Mesenchymal stem cell (in vitro differentiated cells and primary cell): ENCODE results near the gene PAEP.

Experiments used
- DNase-seq: peaks from one replicate; pipeline ENCODE4 v3.0.0-alpha.2; 2013
- H2AFZ ChIP-seq: one replicate; pipeline ENCODE4 v1.6.1; 2013; ENCODE audit warnings: low read depth, mild to moderate bottlenecking, control low read depth, inconsistent platforms, low read length, moderate library complexity
- H2AK5ac ChIP-seq: 2 replicates; pipeline ENCODE4 v1.6.1; 2013; ENCODE audit warnings: low read length, moderate library complexity, mild to moderate bottlenecking, inconsistent platforms; ENCODE audit not compliant: severe bottlenecking
- H2BK120ac ChIP-seq: one replicate; pipeline ENCODE4 v1.6.1; 2013; ENCODE audit warnings: low read depth, mild to moderate bottlenecking, inconsistent platforms, low read length, moderate library complexity
- H2BK12ac ChIP-seq, 2 experiments: one replicate each; pipeline ENCODE4 v1.6.1; 2013; ENCODE audit warnings: inconsistent platforms in 2 of 2, low read length in 2 of 2, mild to moderate bottlenecking in 2 of 2, moderate library complexity in 2 of 2, control low read depth in 1 of 2
- H2BK15ac ChIP-seq: one replicate; pipeline ENCODE4 v1.6.1; 2013; ENCODE audit warnings: mild to moderate bottlenecking, low read depth, inconsistent platforms; ENCODE audit not compliant: poor library complexity, severe bottlenecking
- H2BK5ac ChIP-seq: 2 replicates; pipeline ENCODE4 v1.6.1; 2013; ENCODE audit warnings: low read depth, mild to moderate bottlenecking, low read length, control low read depth, inconsistent platforms; ENCODE audit not compliant: poor library complexity, severe bottlenecking
- H3K14ac ChIP-seq, 2 experiments: one replicate each; pipeline ENCODE4 v1.6.1; 2013; ENCODE audit warnings: inconsistent platforms in 2 of 2, low read length in 2 of 2, control low read depth in 1 of 2, mild to moderate bottlenecking in 1 of 2, moderate library complexity in 1 of 2
- H3K18ac ChIP-seq, 2 experiments: one replicate each; pipeline ENCODE4 v1.6.1; 2013; ENCODE audit warnings: inconsistent platforms in 2 of 2, low read length in 2 of 2, control low read depth in 1 of 2, low read depth in 1 of 2, mild to moderate bottlenecking in 1 of 2
- H3K23ac ChIP-seq, 2 experiments: one replicate each; pipeline ENCODE4 v1.6.1; 2013; ENCODE audit warnings: inconsistent platforms in 2 of 2, low read length in 2 of 2, mild to moderate bottlenecking in 2 of 2, moderate library complexity in 2 of 2, control low read depth in 1 of 2
- H3K27ac ChIP-seq: 2 replicates; pipeline ENCODE4 v1.5.1; 2013; ENCODE audit warnings: mild to moderate bottlenecking, moderate library complexity, low read length, control low read depth, inconsistent platforms; ENCODE audit not compliant: poor library complexity, severe bottlenecking
- H3K27me3 ChIP-seq, 2 experiments: 2 replicates each; pipeline versions ENCODE4 v1.6.1 to v1.7.0; 2013; ENCODE audit warnings: low read length in 2 of 2, mild to moderate bottlenecking in 2 of 2, moderate library complexity in 2 of 2, control low read depth in 1 of 2, inconsistent platforms in 1 of 2; ENCODE audit not compliant: control insufficient read depth in 1 of 2, insufficient read depth in 1 of 2
- H3K36me3 ChIP-seq, 2 experiments: 2 replicates each; pipeline versions ENCODE4 v1.6.1 to v1.7.0; 2013; ENCODE audit warnings: low read length in 2 of 2, control low read depth in 1 of 2, inconsistent platforms in 1 of 2, low read depth in 1 of 2, mild to moderate bottlenecking in 1 of 2; ENCODE audit not compliant: insufficient read depth in 2 of 2, control insufficient read depth in 1 of 2
- H3K4ac ChIP-seq, 2 experiments: one replicate each; pipeline ENCODE4 v1.6.1; 2013; ENCODE audit warnings: inconsistent platforms in 2 of 2, low read length in 2 of 2, mild to moderate bottlenecking in 2 of 2, moderate library complexity in 2 of 2, control low read depth in 1 of 2, low read depth in 1 of 2
- H3K4me1 ChIP-seq: 2 replicates; pipeline ENCODE4 v1.6.1; 2013; ENCODE audit warnings: low read depth, low read length, control low read depth; ENCODE audit not compliant: control insufficient read depth, insufficient read depth
- H3K4me2 ChIP-seq: 2 replicates; pipeline ENCODE4 v1.6.1; 2013; ENCODE audit warnings: low read length, mild to moderate bottlenecking, inconsistent platforms; ENCODE audit not compliant: poor library complexity, severe bottlenecking
- H3K4me3 ChIP-seq, 2 experiments: 2 replicates each; pipeline versions ENCODE4 v1.5.1 to v1.7.0; 2013; ENCODE audit warnings: low read length in 2 of 2, mild to moderate bottlenecking in 2 of 2, control low read depth in 1 of 2, low read depth in 1 of 2; ENCODE audit not compliant: insufficient read depth in 1 of 2
- H3K79me1 ChIP-seq: replicated peaks from 2 replicates; pipeline ENCODE4 v1.6.1; 2013; ENCODE audit warnings: mild to moderate bottlenecking, control low read depth, low read length, inconsistent platforms; ENCODE audit not compliant: poor library complexity, severe bottlenecking
- H3K9ac ChIP-seq: 2 replicates; pipeline ENCODE4 v1.7.0; 2013; ENCODE audit warnings: mild to moderate bottlenecking, low read length, moderate library complexity
- H3K9me3 ChIP-seq: 2 replicates; pipeline ENCODE4 v1.7.0; 2013; ENCODE audit warnings: mild to moderate bottlenecking, low read length; ENCODE audit not compliant: control insufficient read depth
- H4K8ac ChIP-seq: one replicate; pipeline ENCODE4 v1.6.1; 2013; ENCODE audit warnings: inconsistent platforms, mild to moderate bottlenecking, low read length, moderate library complexity
- H4K91ac ChIP-seq: one replicate; pipeline ENCODE4 v1.6.1; 2013; ENCODE audit warnings: mild to moderate bottlenecking, low read length, inconsistent platforms
- WGBS: methylation state at CpG from one replicate; pipeline ENCODE4 v1.1.7; 2013; ENCODE audit warnings: mixed read lengths; 5-methylcytosine and 5-hydroxymethylcytosine counted together

PAEP gene

DNA sequence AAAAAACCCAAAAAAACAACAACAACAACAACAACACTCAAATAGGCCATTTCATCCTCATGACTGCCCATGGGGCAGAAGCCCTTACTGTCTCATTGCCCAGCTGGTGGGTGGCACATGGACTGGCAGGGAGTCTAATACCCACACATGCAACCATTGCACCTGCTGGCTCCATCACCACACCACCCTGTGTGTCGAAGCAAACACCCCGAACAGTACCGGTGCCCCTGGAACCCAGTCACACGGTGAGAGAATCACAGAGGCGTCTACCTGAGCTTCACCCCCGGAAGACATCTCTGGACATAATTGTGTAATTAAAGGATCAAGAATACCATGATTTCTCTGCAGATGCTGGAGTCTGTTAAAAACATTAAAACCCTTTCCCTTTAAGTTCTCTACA lies 6.5 kb downstream of the PAEP start:
- no peak overlapping the region for H3K4ac ChIP-seq
- H3K27ac ChIP-seq = no peak overlapping the region
- H2BK15ac ChIP-seq = no peak overlapping the region
- H3K79me1 ChIP-seq = no peaks in the 10 kb centered on the region
- no peak overlapping the region for H3K9ac ChIP-seq
- H3K23ac ChIP-seq = no peak overlapping the region
- H3K36me3 ChIP-seq = no peaks in the 10 kb centered on the region
- no peak overlapping the region for H2AK5ac ChIP-seq
- H3K4me1 ChIP-seq = no peaks in the 10 kb centered on the region
- no peak overlapping the region for H3K4me2 ChIP-seq
- H2AFZ ChIP-seq = no peak overlapping the region
- H3K27me3 ChIP-seq = no peaks in the 10 kb centered on the region
- no peak overlapping the region for H2BK120ac ChIP-seq
- H3K9me3 ChIP-seq = peaks cover 9% of the 10 kb centered on the region
- DNase-seq = no peak
- H3K14ac ChIP-seq = no peak overlapping the region
- no peak overlapping the region for H3K4me3 ChIP-seq
- no peak overlapping the region for H3K18ac ChIP-seq
- WGBS = 92% methylated on average over 6 of the region's 6 CpGs
- H4K8ac ChIP-seq = no peak overlapping the region
- H2BK12ac ChIP-seq = no peak overlapping the region
- H2BK5ac ChIP-seq = no peak overlapping the region
- H4K91ac ChIP-seq = no peak overlapping the region

DNA sequence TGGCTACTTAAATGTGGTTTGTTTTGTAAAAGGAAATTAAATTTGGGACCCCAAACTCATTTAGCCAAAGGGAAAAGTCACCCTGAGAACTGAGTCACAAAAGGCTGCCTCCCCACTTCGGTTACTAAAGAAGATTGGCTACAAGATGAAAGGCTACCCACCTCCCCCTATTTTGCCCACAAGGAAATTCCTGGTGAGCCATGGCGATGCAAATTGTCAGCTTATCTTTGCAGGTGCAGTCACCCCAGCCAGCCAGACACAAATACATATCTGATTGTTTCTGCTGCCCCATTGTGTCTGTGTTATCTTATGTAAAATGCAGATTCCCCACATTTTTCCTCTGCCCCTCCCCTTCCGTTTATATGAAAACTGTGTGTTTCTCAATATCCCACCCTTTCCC lies 8.9 kb downstream of the PAEP start:
- Histone ChIP-seq H4K91ac (no peak overlapping the region), H2BK120ac (no peak overlapping the region), H3K14ac (no peak overlapping the region), H3K36me3 (no peaks in the 10 kb centered on the region), H2BK12ac (no peak overlapping the region), H3K4me2 (no peak overlapping the region), H3K9me3 (peaks cover 9% of the 10 kb centered on the region), H3K4ac (no peak overlapping the region), H3K9ac (no peak overlapping the region), H3K23ac (no peak overlapping the region), H3K4me3 (no peak overlapping the region), H3K4me1 (no peaks in the 10 kb centered on the region), H2AFZ (no peak overlapping the region), H2BK15ac (no peak overlapping the region), H2AK5ac (no peak overlapping the region), H3K18ac (no peak overlapping the region), H3K27ac (no peak overlapping the region), H2BK5ac (no peak overlapping the region), H4K8ac (no peak overlapping the region), H3K79me1 (no peaks in the 10 kb centered on the region), H3K27me3 (no peaks in the 10 kb centered on the region)
- 61% methylated on average over 3 of the region's 3 CpGs for WGBS
- no peak for DNase-seq

DNA sequence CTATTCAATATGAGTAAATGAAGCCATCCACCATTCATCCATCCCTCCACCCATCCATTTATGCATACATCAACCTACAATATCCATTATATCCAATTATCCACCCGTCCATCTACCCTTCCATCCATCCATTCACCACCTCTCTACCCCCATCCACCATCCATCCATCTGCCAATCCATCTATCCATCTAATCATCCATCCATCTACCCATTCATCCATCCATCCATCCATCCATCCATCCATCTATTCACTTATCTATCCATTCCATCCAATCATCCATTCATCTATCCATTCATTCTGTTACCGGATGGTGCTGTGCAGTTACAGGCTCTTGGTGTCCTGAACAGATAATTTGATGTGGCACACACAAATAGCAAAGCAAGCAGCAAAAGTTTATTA lies 10.7 kb downstream of the PAEP start:
- 81% methylated on average over 2 of the region's 2 CpGs for WGBS
- H3K14ac ChIP-seq = no peak overlapping the region
- peaks cover 9% of the 10 kb centered on the region for H3K9me3 ChIP-seq
- no peak overlapping the region for H3K23ac ChIP-seq
- H4K91ac ChIP-seq = no peak overlapping the region
- H3K4ac ChIP-seq = no peak overlapping the region
- H3K4me1 ChIP-seq = no peaks in the 10 kb centered on the region
- H3K4me3 ChIP-seq = no peak overlapping the region
- H3K4me2 ChIP-seq = no peak overlapping the region
- H3K27me3 ChIP-seq = no peaks in the 10 kb centered on the region
- no peak for DNase-seq
- no peaks in the 10 kb centered on the region for H3K36me3 ChIP-seq
- no peak overlapping the region for H2BK15ac ChIP-seq
- H3K79me1 ChIP-seq = no peaks in the 10 kb centered on the region
- no peak overlapping the region for H2AK5ac ChIP-seq
- no peak overlapping the region for H3K27ac ChIP-seq
- no peak overlapping the region for H2BK12ac ChIP-seq
- no peak overlapping the region for H2BK5ac ChIP-seq
- H2BK120ac ChIP-seq = no peak overlapping the region
- H3K18ac ChIP-seq = no peak overlapping the region
- no peak overlapping the region for H2AFZ ChIP-seq
- no peak overlapping the region for H3K9ac ChIP-seq
- H4K8ac ChIP-seq = no peak overlapping the region

DNA sequence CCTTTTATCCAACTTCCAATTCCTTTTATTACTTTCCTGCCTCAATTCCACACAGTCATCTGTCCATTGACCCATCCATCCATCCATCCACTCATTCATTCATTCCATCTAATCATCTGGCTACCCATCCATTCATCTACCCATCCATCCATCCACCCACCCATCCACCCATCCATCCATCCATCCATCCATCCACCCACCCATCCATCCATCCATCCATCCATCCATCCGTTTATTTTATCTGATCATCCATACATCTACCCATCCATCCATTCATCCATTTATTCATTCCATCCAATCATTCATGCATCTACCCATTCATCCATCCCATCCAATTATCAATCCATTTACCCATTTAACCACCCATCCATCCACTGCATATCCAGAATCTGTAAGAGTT lies 11.6 kb downstream of the PAEP start:
- Histone ChIP-seq H3K4me2 (no peak overlapping the region), H2BK12ac (no peak overlapping the region), H2AK5ac (no peak overlapping the region), H2BK5ac (no peak overlapping the region), H3K9me3 (peaks cover 9% of the 10 kb centered on the region), H4K8ac (no peak overlapping the region), H2AFZ (no peak overlapping the region), H3K23ac (no peak overlapping the region), H3K79me1 (no peaks in the 10 kb centered on the region), H3K4me3 (no peak overlapping the region), H2BK120ac (no peak overlapping the region), H4K91ac (no peak overlapping the region), H3K27ac (no peak overlapping the region), H3K14ac (no peak overlapping the region), H3K27me3 (no peaks in the 10 kb centered on the region), H3K18ac (no peak overlapping the region), H3K4me1 (no peaks in the 10 kb centered on the region), H3K4ac (no peak overlapping the region), H3K36me3 (no peaks in the 10 kb centered on the region), H3K9ac (no peak overlapping the region), H2BK15ac (no peak overlapping the region)
- WGBS = 75% methylated on average over 1 of the region's 1 CpG
- no peak for DNase-seq
